WERI-Rb-1 (cell line): ENCODE data around the gene ZFP1.
"Not testable (repeated sequence)": the region's sequence is repeated elsewhere in the genome, so short reads cannot be mapped to it uniquely, and the experiment has no call there.

Source experiments
- DNase-seq: peaks from one replicate; pipeline ENCODE4 v3.0.0-alpha.2; 2020
- H3K27ac ChIP-seq: fragments of 250-450 bp; sonication (Bioruptor Pico); 2 replicates; pipeline ENCODE4 v1.5.1; 2020; ENCODE audit warnings: mild to moderate bottlenecking, moderate library complexity
- H3K27me3 ChIP-seq: fragments of 250-450 bp; sonication (Bioruptor Pico); 2 replicates; pipeline ENCODE4 v1.5.1; 2021; ENCODE audit warnings: mild to moderate bottlenecking, low read depth, moderate library complexity; ENCODE audit not compliant: insufficient read depth, severe bottlenecking
- H3K36me3 ChIP-seq: fragments of 250-450 bp; sonication (Bioruptor Pico); 2 replicates; pipeline ENCODE4 v1.5.1; 2020; ENCODE audit warnings: mild to moderate bottlenecking, moderate library complexity
- H3K4me3 ChIP-seq: 2 replicates; pipeline ENCODE4 v1.5.1; 2011; ENCODE audit warnings: low read depth, mild to moderate bottlenecking, control low read depth, low read length
- H3K9me3 ChIP-seq: fragments of 250-450 bp; sonication (Bioruptor Pico); 2 replicates; pipeline ENCODE4 v1.5.1; 2021; ENCODE audit warnings: mild to moderate bottlenecking, moderate library complexity; ENCODE audit not compliant: severe bottlenecking
- TF ChIP-seq, protein P1 (sequence below): IDR thresholded peaks from 2 replicates; pipeline ENCODE4 v1.5.1; 2011; ENCODE audit warnings: low read depth, mild to moderate bottlenecking, control low read depth, inconsistent platforms, low read length

Gene ZFP1

DNA sequence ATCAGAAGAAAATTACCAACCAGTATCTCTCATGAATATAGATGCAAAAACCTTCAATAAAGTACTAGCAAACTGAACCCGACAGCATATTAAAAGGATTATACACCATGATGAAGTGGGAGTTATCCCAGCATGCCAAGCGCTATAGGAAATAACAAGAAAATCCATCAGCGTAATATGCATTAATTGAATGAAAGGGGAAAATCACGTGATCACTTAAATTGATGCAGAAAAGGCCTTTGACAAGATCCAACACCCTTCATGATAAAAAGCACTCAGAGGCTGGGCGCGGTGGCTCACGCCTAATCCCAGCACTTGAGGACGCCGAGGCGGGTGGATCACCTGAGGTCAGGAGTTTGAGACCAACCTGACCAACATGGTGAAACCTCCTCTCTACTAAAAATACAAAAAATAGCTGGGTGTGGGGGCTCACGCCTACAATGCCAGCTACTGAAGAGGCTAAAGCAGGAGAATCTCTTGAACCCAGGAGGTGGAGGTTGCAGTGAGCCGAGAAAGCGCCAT is 53.8 kb downstream of the ZFP1 start:
- H3K27ac ChIP-seq, result no peak overlapping the region
- no peaks in the 10 kb centered on the region for H3K27me3 ChIP-seq
- no peaks in the 10 kb centered on the region for H3K36me3 ChIP-seq
- no peaks in the 10 kb centered on the region for H3K9me3 ChIP-seq
- TF ChIP-seq, protein P1, sequence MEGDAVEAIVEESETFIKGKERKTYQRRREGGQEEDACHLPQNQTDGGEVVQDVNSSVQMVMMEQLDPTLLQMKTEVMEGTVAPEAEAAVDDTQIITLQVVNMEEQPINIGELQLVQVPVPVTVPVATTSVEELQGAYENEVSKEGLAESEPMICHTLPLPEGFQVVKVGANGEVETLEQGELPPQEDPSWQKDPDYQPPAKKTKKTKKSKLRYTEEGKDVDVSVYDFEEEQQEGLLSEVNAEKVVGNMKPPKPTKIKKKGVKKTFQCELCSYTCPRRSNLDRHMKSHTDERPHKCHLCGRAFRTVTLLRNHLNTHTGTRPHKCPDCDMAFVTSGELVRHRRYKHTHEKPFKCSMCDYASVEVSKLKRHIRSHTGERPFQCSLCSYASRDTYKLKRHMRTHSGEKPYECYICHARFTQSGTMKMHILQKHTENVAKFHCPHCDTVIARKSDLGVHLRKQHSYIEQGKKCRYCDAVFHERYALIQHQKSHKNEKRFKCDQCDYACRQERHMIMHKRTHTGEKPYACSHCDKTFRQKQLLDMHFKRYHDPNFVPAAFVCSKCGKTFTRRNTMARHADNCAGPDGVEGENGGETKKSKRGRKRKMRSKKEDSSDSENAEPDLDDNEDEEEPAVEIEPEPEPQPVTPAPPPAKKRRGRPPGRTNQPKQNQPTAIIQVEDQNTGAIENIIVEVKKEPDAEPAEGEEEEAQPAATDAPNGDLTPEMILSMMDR, result no peak
- no peak for DNase-seq
- no peak overlapping the region for H3K4me3 ChIP-seq

DNA sequence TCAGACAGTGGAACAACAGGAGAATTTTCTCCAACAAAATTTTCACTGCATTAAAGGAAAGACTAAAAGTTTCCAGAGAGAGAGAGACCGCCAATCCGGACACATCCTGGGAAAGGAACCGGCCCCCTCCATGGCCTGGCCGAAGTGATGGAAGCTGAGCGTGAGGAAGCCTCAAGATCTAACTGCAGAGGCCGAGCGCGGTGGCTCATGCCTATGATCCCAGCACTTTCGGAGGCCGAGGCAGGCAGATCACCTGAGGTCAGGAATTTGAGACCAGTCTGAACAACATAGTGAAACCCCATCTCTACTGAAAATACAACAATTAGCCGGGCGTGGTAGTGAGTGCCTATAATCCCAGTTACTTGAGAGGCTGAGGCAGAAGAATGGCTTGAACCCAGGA is 54.8 kb downstream of the ZFP1 start:
- Histone ChIP-seq H3K4me3 (no peak overlapping the region), H3K9me3 (no peaks in the 10 kb centered on the region), H3K36me3 (no peaks in the 10 kb centered on the region), H3K27ac (no peak overlapping the region), H3K27me3 (no peaks in the 10 kb centered on the region)
- TF ChIP-seq, protein P1, result no peak
- DNase-seq, result no peak

DNA sequence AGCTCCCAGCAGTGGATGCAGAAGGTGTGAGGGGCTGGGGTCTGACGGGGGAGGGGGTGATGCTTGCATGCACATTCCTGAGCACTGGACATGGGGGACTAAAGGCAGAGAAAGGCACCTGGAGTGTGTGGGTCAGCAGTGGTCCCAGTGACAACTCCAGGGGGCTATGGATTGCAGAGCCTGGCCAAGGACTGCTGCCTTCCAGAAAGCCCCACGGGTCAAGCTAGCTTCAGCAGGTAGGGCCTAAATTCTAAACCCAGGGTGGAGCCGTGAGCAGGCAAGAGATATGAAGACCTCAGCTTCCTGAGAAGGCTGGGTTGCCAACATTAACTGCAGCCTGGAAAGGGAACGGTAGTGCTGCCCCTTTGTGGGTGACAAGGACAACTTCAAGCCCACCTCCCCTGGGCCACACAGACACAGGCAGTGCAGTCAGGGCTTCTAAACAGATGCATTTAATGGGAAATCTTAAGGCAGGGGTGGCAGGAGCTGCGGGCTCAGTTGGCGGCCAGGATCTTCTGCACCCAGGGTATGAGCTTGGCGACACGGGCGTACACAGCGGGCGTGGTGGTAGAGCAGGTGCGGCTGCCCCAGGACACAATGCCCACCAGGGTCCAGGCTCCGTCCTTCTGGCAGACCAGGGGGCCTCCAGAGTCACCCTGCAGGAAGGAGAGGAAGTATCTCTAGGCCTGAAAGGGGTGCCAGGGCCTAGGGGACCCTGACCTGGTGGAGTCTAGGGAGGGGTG is 55.5 kb downstream of the ZFP1 start:
- Histone ChIP-seq H3K27ac (no peak overlapping the region), H3K27me3 (no peaks in the 10 kb centered on the region), H3K9me3 (no peaks in the 10 kb centered on the region), H3K4me3 (no peak overlapping the region), H3K36me3 (no peaks in the 10 kb centered on the region)
- TF ChIP-seq, protein P1, result no peak
- DNase-seq, result no peak

DNA sequence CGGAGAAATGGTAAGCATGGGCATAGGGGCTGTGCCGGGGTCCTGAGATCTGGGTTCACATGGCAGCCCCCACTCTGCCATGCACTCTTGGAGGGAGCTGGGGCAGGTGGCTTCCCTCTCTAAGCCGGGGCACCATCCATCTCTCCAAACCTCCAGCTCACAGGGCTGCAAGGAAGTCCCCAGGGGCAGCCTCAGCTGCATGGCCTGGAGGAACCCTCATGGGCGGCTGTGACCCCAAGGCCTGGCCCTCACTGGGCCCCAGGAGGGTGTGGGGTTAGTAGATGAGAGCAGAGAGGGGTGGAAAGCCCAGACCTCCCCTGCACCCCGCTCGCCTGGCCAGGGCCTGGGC is 56.1 kb downstream of the ZFP1 start:
- Histone ChIP-seq H3K27me3 (no peaks in the 10 kb centered on the region), H3K36me3 (no peaks in the 10 kb centered on the region), H3K9me3 (no peaks in the 10 kb centered on the region), H3K4me3 (no peak overlapping the region), H3K27ac (no peak overlapping the region)
- TF ChIP-seq, protein P1, result no peak
- DNase-seq, result no peak

DNA sequence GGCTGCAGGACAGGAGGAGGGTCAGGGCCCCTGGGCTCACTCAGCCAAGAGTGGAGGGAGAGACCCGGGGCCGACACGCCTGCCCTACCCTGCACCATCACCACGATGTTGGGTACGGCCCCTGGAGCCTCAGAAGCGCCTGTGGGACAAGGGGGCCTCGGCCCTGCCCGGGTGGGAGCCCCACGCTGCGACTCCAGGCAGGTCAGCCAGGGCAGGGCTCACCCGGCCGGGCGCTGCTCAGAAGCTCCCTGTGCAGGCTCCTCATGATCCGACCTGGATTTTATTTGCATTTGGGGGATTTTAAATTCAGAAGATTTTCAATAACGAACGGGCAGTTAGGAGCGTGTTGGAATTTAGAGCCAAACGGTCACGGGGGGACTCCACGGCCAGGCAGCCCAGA is 56.6 kb downstream of the ZFP1 start:
- H3K36me3 ChIP-seq, H3K9me3 ChIP-seq, H3K27me3 ChIP-seq, DNase-seq, H3K4me3 ChIP-seq, H3K27ac ChIP-seq: not testable (repeated sequence)

DNA sequence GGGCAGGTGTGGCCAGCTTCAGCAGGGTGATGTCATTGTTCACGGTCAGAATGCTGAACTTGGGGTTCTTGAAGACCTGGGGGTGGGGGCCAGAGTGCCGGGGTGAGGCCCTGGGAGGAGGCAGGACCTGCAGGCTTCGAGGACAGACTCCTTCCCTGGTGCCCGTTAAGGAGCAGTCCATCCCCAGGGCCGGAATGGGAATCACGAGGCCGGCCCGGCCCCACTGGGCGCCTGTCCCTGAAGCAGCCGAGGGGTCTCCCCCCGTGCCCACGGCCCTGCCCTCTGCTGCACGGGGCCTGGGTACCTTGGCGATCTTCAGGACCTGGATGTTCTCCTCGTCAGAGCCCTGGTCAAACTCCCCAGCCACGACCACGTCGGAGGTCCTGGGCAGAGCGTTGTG is 57.1 kb downstream of the ZFP1 start:
- H3K9me3 ChIP-seq, H3K36me3 ChIP-seq, H3K27me3 ChIP-seq, H3K4me3 ChIP-seq, H3K27ac ChIP-seq, DNase-seq: not testable (repeated sequence)

DNA sequence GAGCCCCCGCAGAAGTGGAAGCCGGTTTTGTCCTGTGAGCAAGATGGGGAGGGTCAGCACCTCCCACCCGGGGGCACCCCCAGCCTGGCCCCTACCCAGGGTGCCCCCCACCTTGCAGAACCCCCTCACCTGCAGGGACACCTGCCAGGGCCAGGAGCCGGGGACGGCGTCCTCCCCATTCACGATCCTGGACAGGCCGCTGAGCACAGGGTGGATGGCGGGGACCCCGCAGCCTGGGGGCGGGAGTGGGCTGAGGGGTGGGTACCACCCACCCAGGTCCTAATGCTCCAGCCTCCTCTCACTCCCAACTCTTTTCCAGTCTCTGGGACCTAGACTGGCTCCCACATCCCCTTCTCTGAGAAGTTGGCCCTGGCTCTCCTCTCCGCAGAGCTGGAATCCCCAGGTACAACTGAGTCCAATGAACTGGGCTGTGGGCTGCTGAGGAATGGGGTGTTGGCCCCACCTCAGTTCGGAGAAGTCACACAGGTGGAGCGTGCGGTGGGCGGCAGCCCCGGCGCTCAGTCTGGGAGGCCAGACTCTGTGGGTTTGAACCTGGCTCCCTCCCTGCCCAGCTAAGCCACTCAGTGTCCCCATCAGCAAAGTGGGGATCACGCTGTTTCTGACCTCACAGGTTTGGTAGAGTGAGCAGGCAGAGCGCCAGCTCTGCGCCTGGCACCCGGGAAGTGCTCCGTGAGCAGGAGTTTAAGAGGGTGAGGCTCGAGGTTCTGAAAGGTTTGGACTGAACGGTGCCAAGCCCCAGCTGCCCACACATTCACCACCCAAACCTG is 57.8 kb downstream of the ZFP1 start:
- H3K4me3 ChIP-seq, H3K36me3 ChIP-seq, DNase-seq, H3K9me3 ChIP-seq, H3K27me3 ChIP-seq, H3K27ac ChIP-seq: not testable (repeated sequence)
